H1 (cell line): Measurements from ENCODE around the gene USP38. TPM values are rescaled to one million over a fixed set of nuclear protein-coding genes. Genes with fewer than 3 reads are reported as not detected.

Source experiments
- CTCF ChIA-PET: fragments of 300-600 bp; sonication (Branson Sonifier 250); formaldehyde crosslinking; loops from one replicate; lab custom pipeline; 2021; ENCODE audit not compliant: partially characterized antibody; lab: Charles Lee
- POLR2A ChIA-PET: fragments of 300-600 bp; sonication (Branson Sonifier 250); formaldehyde crosslinking; loops from one replicate; lab custom pipeline; 2021; ENCODE audit warnings: inconsistent platforms; ENCODE audit not compliant: partially characterized antibody; lab: Charles Lee
- DNase-seq, 2 experiments: peaks; one replicate each; pipeline versions ENCODE4 v3.0.0 to v3.0.0-alpha.2; 2010 to 2022; ENCODE audit warnings: low spot score in 2 of 2, low read depth in 1 of 2, mixed read lengths in 1 of 2
- FAIRE-seq: peaks from 2 replicates; lab custom pipeline; 2011; peaks lifted over from hg19 to GRCh38; lab: Jason Lieb, UNC
- H2AFZ ChIP-seq: 2 replicates; pipeline ENCODE4 v1.8.1; 2012; ENCODE audit warnings: low read length, inconsistent platforms
- H2AK5ac ChIP-seq: 2 replicates; pipeline ENCODE4 v1.6.1; 2013; ENCODE audit warnings: low read depth, low read length
- H2BK120ac ChIP-seq: replicated peaks from 2 replicates; pipeline ENCODE3; 2013; ENCODE audit warnings: low read depth, low read length, inconsistent platforms
- H2BK12ac ChIP-seq: 2 replicates; pipeline ENCODE4 v1.6.1; 2013; ENCODE audit warnings: low read depth, low read length
- H2BK15ac ChIP-seq: 2 replicates; pipeline ENCODE4 v1.6.1; 2013; ENCODE audit warnings: low read length
- H2BK20ac ChIP-seq: 2 replicates; pipeline ENCODE4 v1.6.1; 2013; ENCODE audit warnings: low read length
- H2BK5ac ChIP-seq: 2 replicates; pipeline ENCODE4 v1.6.1; 2013; ENCODE audit warnings: low read depth, low read length
- H3K14ac ChIP-seq: 2 replicates; pipeline ENCODE4 v1.6.1; 2013; ENCODE audit warnings: inconsistent platforms; ENCODE audit not compliant: insufficient read length
- H3K18ac ChIP-seq: 2 replicates; pipeline ENCODE4 v1.6.1; 2013; ENCODE audit warnings: low read length; ENCODE audit errors: extremely low read depth
- H3K23ac ChIP-seq: 2 replicates; pipeline ENCODE4 v1.6.1; 2013; ENCODE audit warnings: inconsistent platforms; ENCODE audit not compliant: insufficient read length
- H3K23me2 ChIP-seq: 2 replicates; pipeline ENCODE4 v1.6.1; 2013; ENCODE audit warnings: low read depth, low read length
- H3K27ac ChIP-seq: 2 replicates; pipeline ENCODE4 v1.6.1; 2011; ENCODE audit warnings: low read depth, low read length, inconsistent platforms
- H3K27me3 ChIP-seq, 4 experiments: replicated peaks in 1 of 4; 1 replicate in 1 of 4; 2 replicates in 3 of 4; pipeline versions ENCODE4 v1.6.1 to v1.8.1; 2011 to 2013; ENCODE audit warnings: low read length in 3 of 4, mild to moderate bottlenecking in 3 of 4, inconsistent platforms in 2 of 4, mixed read lengths in 2 of 4, moderate library complexity in 1 of 4; ENCODE audit not compliant: control insufficient read depth in 3 of 4, insufficient read depth in 3 of 4; ENCODE audit errors: extremely low read depth in 1 of 4
- H3K36me3 ChIP-seq, 4 experiments: 2 replicates each; pipeline versions ENCODE4 v1.6.1 to v1.8.1; 2011 to 2013; ENCODE audit warnings: mild to moderate bottlenecking in 4 of 4, low read length in 3 of 4, moderate library complexity in 2 of 4, control low read depth in 1 of 4, inconsistent platforms in 1 of 4; ENCODE audit not compliant: insufficient read depth in 4 of 4, control insufficient read depth in 2 of 4
- H3K4ac ChIP-seq: replicated peaks from 2 replicates; pipeline ENCODE3; 2013; ENCODE audit warnings: low read length, low read depth, mixed read lengths, inconsistent platforms; ENCODE audit not compliant: insufficient read length
- H3K4me1 ChIP-seq, 4 experiments: replicated peaks in 1 of 4; 1 replicate in 1 of 4; 2 replicates in 3 of 4; pipeline versions ENCODE4 v1.6.1 to v1.8.1; 2011 to 2013; ENCODE audit warnings: low read length in 3 of 4, inconsistent platforms in 2 of 4, mixed read lengths in 1 of 4; ENCODE audit not compliant: insufficient read depth in 4 of 4, control insufficient read depth in 3 of 4
- H3K4me2 ChIP-seq, 2 experiments: 2 replicates each; pipeline versions ENCODE4 v1.6.1 to v1.8.1; 2011 to 2013; ENCODE audit warnings: low read depth in 2 of 2, low read length in 2 of 2, control low read depth in 1 of 2, inconsistent platforms in 1 of 2, mild to moderate bottlenecking in 1 of 2; ENCODE audit not compliant: insufficient read depth in 1 of 2
- H3K4me3 ChIP-seq, 4 experiments: fragments of 200-600, 300-600 bp in 1 of 4; sonication (generic), shearing (Covaris generic), sonication (Bioruptor Twin) in 1 of 4; 2 replicates each; pipeline versions ENCODE4 v1.5.1 to v1.8.1; 2011 to 2016; ENCODE audit warnings: low read length in 4 of 4, low read depth in 3 of 4, control low read depth in 2 of 4, inconsistent platforms in 2 of 4, mild to moderate bottlenecking in 2 of 4, mixed read lengths in 1 of 4, moderate library complexity in 1 of 4; ENCODE audit not compliant: insufficient read depth in 2 of 4; ENCODE audit errors: extremely low read depth in 1 of 4
- H3K56ac ChIP-seq: replicated peaks from 2 replicates; pipeline ENCODE3; 2013; ENCODE audit warnings: low read depth, mild to moderate bottlenecking, mixed read lengths, low read length, inconsistent platforms; ENCODE audit not compliant: insufficient read length
- H3K79me1 ChIP-seq: 2 replicates; pipeline ENCODE4 v1.6.1; 2013; ENCODE audit warnings: low read depth, low read length, control low read depth
- H3K79me2 ChIP-seq, 2 experiments: 2 replicates each; pipeline versions ENCODE4 v1.6.1 to v1.8.1; 2012 to 2013; ENCODE audit warnings: low read length in 2 of 2, mild to moderate bottlenecking in 2 of 2, inconsistent platforms in 1 of 2; ENCODE audit not compliant: insufficient read depth in 2 of 2, control insufficient read depth in 1 of 2
- H3K9ac ChIP-seq, 4 experiments: replicated peaks in 1 of 4; 1 replicate in 1 of 4; 2 replicates in 3 of 4; pipeline versions ENCODE4 v1.6.1 to v1.8.1; 2011 to 2013; ENCODE audit warnings: low read depth in 3 of 4, low read length in 3 of 4, control low read depth in 2 of 4, mild to moderate bottlenecking in 2 of 4, moderate library complexity in 2 of 4, inconsistent platforms in 1 of 4; ENCODE audit errors: extremely low read depth in 1 of 4
- H3K9me3 ChIP-seq, 2 experiments: 2 replicates each; pipeline versions ENCODE4 v1.6.1 to v1.8.1; 2012 to 2013; ENCODE audit warnings: mild to moderate bottlenecking in 2 of 2, moderate library complexity in 2 of 2, control low read depth in 1 of 2, inconsistent platforms in 1 of 2, low read depth in 1 of 2, low read length in 1 of 2, mixed read lengths in 1 of 2; ENCODE audit not compliant: insufficient read depth in 2 of 2
- H4K20me1 ChIP-seq, 2 experiments: replicated peaks in 1 of 2; 2 replicates each; pipeline versions ENCODE3 to v1.8.1; 2011 to 2013; ENCODE audit warnings: inconsistent platforms in 2 of 2, low read length in 2 of 2, mild to moderate bottlenecking in 1 of 2; ENCODE audit not compliant: insufficient read depth in 2 of 2, control insufficient read depth in 1 of 2
- H4K5ac ChIP-seq: 2 replicates; pipeline ENCODE4 v1.6.1; 2013; ENCODE audit warnings: low read length, low read depth, mixed read lengths, inconsistent platforms; ENCODE audit not compliant: insufficient read length
- H4K8ac ChIP-seq: 2 replicates; pipeline ENCODE4 v1.8.0; 2013; ENCODE audit warnings: mild to moderate bottlenecking, moderate library complexity, low read length, inconsistent platforms; ENCODE audit not compliant: insufficient read depth; ENCODE audit errors: extremely low read depth
- H4K91ac ChIP-seq: replicated peaks from 2 replicates; pipeline ENCODE3; 2013; ENCODE audit warnings: low read length, mixed read lengths, inconsistent platforms; ENCODE audit not compliant: insufficient read length
- CHD1 ChIP-seq: IDR thresholded peaks from 2 replicates; pipeline ENCODE4 v1.6.1; 2012; ENCODE audit warnings: low read depth, low read length, improper control_type of control experiment
- CHD2 ChIP-seq: IDR thresholded peaks from 2 replicates; pipeline ENCODE4 v1.6.1; 2012; ENCODE audit warnings: low read length, improper control_type of control experiment
- EP300 ChIP-seq, 2 experiments: IDR thresholded peaks; 1 replicate in 1 of 2; 2 replicates in 1 of 2; pipeline ENCODE4 v1.6.1; 2011 to 2012; ENCODE audit warnings: low read depth in 2 of 2, low read length in 2 of 2, mild to moderate bottlenecking in 2 of 2, borderline replicate concordance in 1 of 2, inconsistent platforms in 1 of 2, moderate library complexity in 1 of 2
- GABPA ChIP-seq: IDR thresholded peaks from 2 replicates; pipeline ENCODE4 v1.6.1; 2011; ENCODE audit warnings: mild to moderate bottlenecking, low read length, moderate library complexity, borderline replicate concordance; ENCODE audit not compliant: insufficient read depth
- JUND ChIP-seq: IDR thresholded peaks from 2 replicates; pipeline ENCODE4 v1.6.1; 2011; ENCODE audit warnings: mild to moderate bottlenecking, improper control_type of control experiment, low read length
- NRF1 ChIP-seq: IDR thresholded peaks from 2 replicates; pipeline ENCODE4 v1.6.1; 2011; ENCODE audit warnings: mild to moderate bottlenecking, low read depth, low read length, improper control_type of control experiment
- SAP30 ChIP-seq: fragments of 300-600 bp; sonication (generic); IDR thresholded peaks from 2 replicates; pipeline ENCODE4 v1.7.1; 2012; ENCODE audit warnings: low read length, moderate library complexity, mild to moderate bottlenecking, inconsistent platforms; ENCODE audit not compliant: insufficient read depth, insufficient replicate concordance
- ZNF274 ChIP-seq: IDR thresholded peaks from 2 replicates; pipeline ENCODE4 v1.7.0; 2012; ENCODE audit warnings: low read length, borderline replicate concordance; ENCODE audit errors: extremely low read depth
- WGBS, 2 experiments: shearing (Covaris generic) in 1 of 2; methylation state at CpG; one replicate each; pipeline versions ENCODE4 v1.1.6 to v1.1.7; 2013 to 2015; ENCODE audit warnings: low lambda C conversion rate in 2 of 2, mixed read lengths in 2 of 2, inconsistent platforms in 1 of 2, low coverage in 1 of 2, missing lambda C conversion rate in 1 of 2; ENCODE audit not compliant: insufficient replicate concordance in 2 of 2, insufficient coverage in 1 of 2, insufficient read length in 1 of 2; ENCODE audit errors: extremely low coverage in 1 of 2, missing lambda C conversion rate in 1 of 2; 5-methylcytosine and 5-hydroxymethylcytosine counted together
- polyA plus RNA-seq, 7 experiments: library from polyadenylated mRNA; depleted of rRNA in 3 of 7; stranded (reverse) in 5 of 7; unstranded in 2 of 7; fragments of >200 nt in 5 of 7; fragments of 200-250 nt in 2 of 7; gene quantifications; 1 replicate in 5 of 7; 2 replicates in 1 of 7; 4 replicates in 1 of 7; pipeline versions ENCODE4 v1.2.1 to v1.2.3, GENCODE V29; 2011 to 2013; ENCODE audit warnings: missing spikeins in 2 of 7, mixed read lengths in 2 of 7
- total RNA-seq: library from RNA; stranded (reverse); fragmentation: NEBNext Ultra II Directional; extraction: Animal tissue kit (Norgen Biotek cat#: 25700); gene quantifications from 2 replicates; pipeline ENCODE4 v1.2.1, GENCODE V29; 2021

The USP38 gene
- total and polyA plus RNA-seq, 2 of the 8 experiments (the other 6 are each of a cell fraction or from before 2014, with no cell fraction given) = 3.2 to 10.5 TPM

- H3K9me3 ChIP-seq = peaks cover 8 to 12% of the 10 kb centered on the region in 2 experiments; a peak in 2 of 4 replicates
- no peaks in the 10 kb centered on the region for H4K20me1 ChIP-seq
- H3K56ac ChIP-seq = no peak overlapping the region
- H3K14ac ChIP-seq = no peak overlapping the region
- H3K4ac ChIP-seq = no peak overlapping the region
- H3K79me1 ChIP-seq = no peaks in the 10 kb centered on the region
- H3K18ac ChIP-seq = no peak overlapping the region
- H3K27me3 ChIP-seq = no peaks in the 10 kb centered on the region
- H2BK5ac ChIP-seq = no peak overlapping the region
- 93% methylated on average over 1 of the region's 1 CpG; no CpG with 5 or more reads in 1 of the 2 experiments for WGBS, 2 experiments
- no peak overlapping the region for H4K91ac ChIP-seq
- no peaks in the 10 kb centered on the region for H3K23me2 ChIP-seq
- CTCF ChIA-PET = interaction anchor here (0.9 to 1.6 kb wide), 2 partner anchors 9 to 316 kb away, joined by 3 to 4 read pairs; no protein-coding TSS in a partner anchor
- H3K4me3 ChIP-seq = no peak overlapping the region
- no peaks in the 10 kb centered on the region for H3K4me1 ChIP-seq
- no peak overlapping the region for H2AK5ac ChIP-seq
- H4K5ac ChIP-seq = no peak overlapping the region
- no peak overlapping the region for H3K27ac ChIP-seq
- H2BK20ac ChIP-seq = no peak overlapping the region
- POLR2A ChIA-PET = no interaction called here
- no peak overlapping the region for H3K9ac ChIP-seq
- H2BK15ac ChIP-seq = no peak overlapping the region
- H2BK12ac ChIP-seq = no peak overlapping the region
- no peak overlapping the region for H3K23ac ChIP-seq
- no peak overlapping the region for H3K4me2 ChIP-seq
- DNase-seq (no peak), FAIRE-seq (no peak)
- no peak overlapping the region for H2BK120ac ChIP-seq
- no peaks in the 10 kb centered on the region for H3K79me2 ChIP-seq
- no peaks in the 10 kb centered on the region; a peak in 1 of 8 replicates for H3K36me3 ChIP-seq
- no peak overlapping the region for H2AFZ ChIP-seq
- H4K8ac ChIP-seq = no peak overlapping the region
- TF ChIP-seq CHD2 (no peak), ZNF274 (no peak), NRF1 (no peak), EP300 (IDR thresholded peaks at IDR 0.05; ENCODE audit: borderline replicate concordance in 1 of 2, low read depth in 2 of 2, low read length in 2 of 2) (no peak), CHD1 (no peak), JUND (no peak), SAP30 (no peak), GABPA (no peak)
Measured at GRCh38 chr4:143241892-143242291, 57.2 kb downstream of the USP38 start.
